Measurements from ENCODE around the gene PTGES. TPM values are rescaled to one million over a fixed set of nuclear protein-coding genes. Genes with fewer than 3 reads are reported as not detected.
"Not testable (repeated sequence)": the region's sequence is repeated elsewhere in the genome, so short reads cannot be mapped to it uniquely, and the experiment has no call there.

The PTGES gene
- total and polyA plus RNA-seq, 10 of the 15 experiments (the other 5 are each of a cell fraction or from before 2014, with no cell fraction given) = 0.57 TPM; not detected in 9

DNA sequence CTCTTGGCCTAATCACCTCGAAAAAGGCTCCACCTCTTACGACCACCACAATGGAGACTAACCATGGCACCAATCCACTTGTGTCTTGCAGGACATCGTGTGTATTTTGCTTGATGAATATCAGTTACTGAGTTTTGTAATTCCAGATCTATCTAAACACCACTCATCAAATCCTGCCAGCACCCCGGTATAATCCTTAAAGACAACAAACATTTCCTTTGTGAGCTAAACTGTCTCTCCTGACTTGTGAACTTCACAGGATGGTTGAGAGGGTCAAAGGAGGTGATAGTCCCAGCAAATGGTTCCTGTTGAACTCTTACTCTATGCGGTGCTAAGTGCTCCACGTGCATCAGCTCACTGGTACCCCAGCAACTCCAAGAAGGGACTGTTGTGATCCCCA, 46.1 kb upstream of the PTGES start:
- Histone ChIP-seq H3K4me3 (no peak overlapping the region), H4K20me1 (ENCODE audit: control insufficient read depth, insufficient read depth) (no peaks in the 10 kb centered on the region), H3K4me2 (ENCODE audit: control insufficient read depth, insufficient read depth) (no peak overlapping the region), H3K9ac (ENCODE audit: control insufficient read depth, insufficient read depth, low read length) (no peak overlapping the region), H3K79me2 (ENCODE audit: control insufficient read depth, insufficient read depth, low read length) (peaks cover 7% of the 10 kb centered on the region), H2AFZ (ENCODE audit: control insufficient read depth, low read depth, low read length) (no peak overlapping the region), H3K27me3 (replicated peaks in 1 of 2; ENCODE audit: control insufficient read depth in 2 of 2, insufficient read depth in 2 of 2, low read length in 1 of 2) (peaks cover 0 to 2% of the 10 kb centered on the region in 2 experiments; a peak in 1 of 4 replicates), H3K9me3 (replicated peaks; ENCODE audit: control insufficient read depth, insufficient read depth, low read length) (no peaks in the 10 kb centered on the region), H3K4me1 (ENCODE audit: control insufficient read depth, insufficient read depth, low read length) (no peaks in the 10 kb centered on the region), H3K27ac (ENCODE audit: control insufficient read depth, insufficient read depth) (no peak overlapping the region), H3K36me3 (ENCODE audit: control insufficient read depth in 2 of 2, insufficient read depth in 2 of 2, low read length in 1 of 2) (no peaks in the 10 kb centered on the region)
- ATAC-seq (no peak), FAIRE-seq (no peak), DNase-seq (ENCODE audit: low read depth, low spot score) (no peak)
- no TSS peak for BruUV-seq (replicated peaks)
- SMC1A ChIA-PET (ENCODE audit: uncharacterized antibody, unreplicated experiment) = interaction anchor here (0.7 kb wide), 1 partner anchor 11 kb away, joined by 3 read pairs; no protein-coding TSS in a partner anchor
- CTCF ChIA-PET = no interaction called here
- 41% methylated on average over 6 of the region's 6 CpGs for WGBS (ENCODE audit: insufficient coverage, insufficient replicate concordance, low lambda C conversion rate, missing lambda C conversion rate)
- in situ Hi-C loops (cut with MboI) = no loop called here
- POLR2A ChIA-PET = interaction anchor here (0.5 to 0.7 kb wide), 2 partner anchors 46 to 175 kb away, joined by 4 to 6 read pairs; no protein-coding TSS in a partner anchor
- TF ChIP-seq, protein P1, sequence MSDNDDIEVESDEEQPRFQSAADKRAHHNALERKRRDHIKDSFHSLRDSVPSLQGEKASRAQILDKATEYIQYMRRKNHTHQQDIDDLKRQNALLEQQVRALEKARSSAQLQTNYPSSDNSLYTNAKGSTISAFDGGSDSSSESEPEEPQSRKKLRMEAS (IDR thresholded peaks at IDR 0.05; ENCODE audit: low read depth, low read length) = no peak
- TF ChIP-seq TBL1XR1 (IDR thresholded peaks at IDR 0.05; ENCODE audit: low read depth, low read length) (no peak), NFIC (IDR thresholded peaks at IDR 0.05; ENCODE audit: low read depth, low read length) (no peak), NFYB (IDR thresholded peaks at IDR 0.05; ENCODE audit: insufficient read depth, low read depth, low read length) (no peak), RAD21 (IDR thresholded peaks at IDR 0.05; ENCODE audit: insufficient read depth, low read depth, low read length) (no peak), PML (IDR thresholded peaks at IDR 0.05; ENCODE audit: low read length) (no peak), RCOR1 (conservative IDR thresholded peaks at IDR 0.05; ENCODE audit: low read depth, low read length) (no peak), MYB (IDR thresholded peaks at IDR 0.05; ENCODE audit: borderline replicate concordance, low read depth, low read length) (no peak)
- TF ChIP-seq, protein P2, sequence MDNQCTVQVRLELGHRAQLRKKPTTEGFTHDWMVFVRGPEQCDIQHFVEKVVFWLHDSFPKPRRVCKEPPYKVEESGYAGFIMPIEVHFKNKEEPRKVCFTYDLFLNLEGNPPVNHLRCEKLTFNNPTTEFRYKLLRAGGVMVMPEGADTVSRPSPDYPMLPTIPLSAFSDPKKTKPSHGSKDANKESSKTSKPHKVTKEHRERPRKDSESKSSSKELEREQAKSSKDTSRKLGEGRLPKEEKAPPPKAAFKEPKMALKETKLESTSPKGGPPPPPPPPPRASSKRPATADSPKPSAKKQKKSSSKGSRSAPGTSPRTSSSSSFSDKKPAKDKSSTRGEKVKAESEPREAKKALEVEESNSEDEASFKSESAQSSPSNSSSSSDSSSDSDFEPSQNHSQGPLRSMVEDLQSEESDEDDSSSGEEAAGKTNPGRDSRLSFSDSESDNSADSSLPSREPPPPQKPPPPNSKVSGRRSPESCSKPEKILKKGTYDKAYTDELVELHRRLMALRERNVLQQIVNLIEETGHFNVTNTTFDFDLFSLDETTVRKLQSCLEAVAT (IDR thresholded peaks at IDR 0.05) = no peak
- TF ChIP-seq, protein P3, sequence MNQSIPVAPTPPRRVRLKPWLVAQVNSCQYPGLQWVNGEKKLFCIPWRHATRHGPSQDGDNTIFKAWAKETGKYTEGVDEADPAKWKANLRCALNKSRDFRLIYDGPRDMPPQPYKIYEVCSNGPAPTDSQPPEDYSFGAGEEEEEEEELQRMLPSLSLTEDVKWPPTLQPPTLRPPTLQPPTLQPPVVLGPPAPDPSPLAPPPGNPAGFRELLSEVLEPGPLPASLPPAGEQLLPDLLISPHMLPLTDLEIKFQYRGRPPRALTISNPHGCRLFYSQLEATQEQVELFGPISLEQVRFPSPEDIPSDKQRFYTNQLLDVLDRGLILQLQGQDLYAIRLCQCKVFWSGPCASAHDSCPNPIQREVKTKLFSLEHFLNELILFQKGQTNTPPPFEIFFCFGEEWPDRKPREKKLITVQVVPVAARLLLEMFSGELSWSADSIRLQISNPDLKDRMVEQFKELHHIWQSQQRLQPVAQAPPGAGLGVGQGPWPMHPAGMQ (IDR thresholded peaks at IDR 0.05; ENCODE audit: borderline replicate concordance) = no peak
- TF ChIP-seq, protein P4, sequence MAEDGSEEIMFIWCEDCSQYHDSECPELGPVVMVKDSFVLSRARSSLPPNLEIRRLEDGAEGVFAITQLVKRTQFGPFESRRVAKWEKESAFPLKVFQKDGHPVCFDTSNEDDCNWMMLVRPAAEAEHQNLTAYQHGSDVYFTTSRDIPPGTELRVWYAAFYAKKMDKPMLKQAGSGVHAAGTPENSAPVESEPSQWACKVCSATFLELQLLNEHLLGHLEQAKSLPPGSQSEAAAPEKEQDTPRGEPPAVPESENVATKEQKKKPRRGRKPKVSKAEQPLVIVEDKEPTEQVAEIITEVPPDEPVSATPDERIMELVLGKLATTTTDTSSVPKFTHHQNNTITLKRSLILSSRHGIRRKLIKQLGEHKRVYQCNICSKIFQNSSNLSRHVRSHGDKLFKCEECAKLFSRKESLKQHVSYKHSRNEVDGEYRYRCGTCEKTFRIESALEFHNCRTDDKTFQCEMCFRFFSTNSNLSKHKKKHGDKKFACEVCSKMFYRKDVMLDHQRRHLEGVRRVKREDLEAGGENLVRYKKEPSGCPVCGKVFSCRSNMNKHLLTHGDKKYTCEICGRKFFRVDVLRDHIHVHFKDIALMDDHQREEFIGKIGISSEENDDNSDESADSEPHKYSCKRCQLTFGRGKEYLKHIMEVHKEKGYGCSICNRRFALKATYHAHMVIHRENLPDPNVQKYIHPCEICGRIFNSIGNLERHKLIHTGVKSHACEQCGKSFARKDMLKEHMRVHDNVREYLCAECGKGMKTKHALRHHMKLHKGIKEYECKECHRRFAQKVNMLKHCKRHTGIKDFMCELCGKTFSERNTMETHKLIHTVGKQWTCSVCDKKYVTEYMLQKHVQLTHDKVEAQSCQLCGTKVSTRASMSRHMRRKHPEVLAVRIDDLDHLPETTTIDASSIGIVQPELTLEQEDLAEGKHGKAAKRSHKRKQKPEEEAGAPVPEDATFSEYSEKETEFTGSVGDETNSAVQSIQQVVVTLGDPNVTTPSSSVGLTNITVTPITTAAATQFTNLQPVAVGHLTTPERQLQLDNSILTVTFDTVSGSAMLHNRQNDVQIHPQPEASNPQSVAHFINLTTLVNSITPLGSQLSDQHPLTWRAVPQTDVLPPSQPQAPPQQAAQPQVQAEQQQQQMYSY (CRISPR knock-in tag; IDR thresholded peaks at IDR 0.05) = no peak
- intact Hi-C loops (cut with micrococcal nuclease; ENCODE audit: unreplicated experiment) = no loop called here
- RAD21 ChIA-PET (ENCODE audit: unreplicated experiment) = no interaction called here

DNA sequence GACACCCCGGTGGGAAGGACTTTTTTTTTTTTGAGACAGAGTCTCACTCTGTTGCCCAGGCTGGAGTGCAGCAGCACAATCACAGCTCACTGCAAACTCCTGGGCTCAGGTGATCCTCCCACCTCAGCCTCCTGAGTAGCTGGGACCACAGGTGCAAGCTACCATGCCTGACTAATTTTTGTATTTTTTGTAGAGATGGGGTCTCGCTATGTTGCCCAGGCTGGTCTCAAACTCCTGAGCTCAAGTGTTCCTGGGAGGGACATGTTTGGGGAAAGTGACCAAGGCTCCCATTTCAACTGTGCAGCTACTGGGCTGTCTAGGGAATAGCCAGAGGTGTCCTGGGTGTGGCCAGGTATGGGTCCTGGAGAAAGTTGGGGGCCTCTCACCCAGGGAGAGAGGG, 43.2 kb upstream of the PTGES start:
- 47% methylated on average over 2 of the region's 2 CpGs for WGBS (ENCODE audit: insufficient coverage, insufficient replicate concordance, low lambda C conversion rate, missing lambda C conversion rate)
- H3K9me3 ChIP-seq (replicated peaks; ENCODE audit: control insufficient read depth, insufficient read depth, low read length); H3K36me3 ChIP-seq (ENCODE audit: control insufficient read depth in 2 of 2, insufficient read depth in 2 of 2, low read length in 1 of 2); H3K79me2 ChIP-seq (ENCODE audit: control insufficient read depth, insufficient read depth, low read length); DNase-seq (ENCODE audit: low read depth, low spot score); intact Hi-C loops (cut with micrococcal nuclease; ENCODE audit: unreplicated experiment); H3K4me2 ChIP-seq (ENCODE audit: control insufficient read depth, insufficient read depth); H3K27ac ChIP-seq (ENCODE audit: control insufficient read depth, insufficient read depth); BruUV-seq (replicated peaks); in situ Hi-C loops (cut with MboI); H3K4me3 ChIP-seq; ATAC-seq; H3K4me1 ChIP-seq (ENCODE audit: control insufficient read depth, insufficient read depth, low read length); FAIRE-seq; H2AFZ ChIP-seq (ENCODE audit: control insufficient read depth, low read depth, low read length); RAD21 ChIA-PET (ENCODE audit: unreplicated experiment); SMC1A ChIA-PET (ENCODE audit: uncharacterized antibody, unreplicated experiment); H3K27me3 ChIP-seq (replicated peaks in 1 of 2; ENCODE audit: control insufficient read depth in 2 of 2, insufficient read depth in 2 of 2, low read length in 1 of 2); H4K20me1 ChIP-seq (ENCODE audit: control insufficient read depth, insufficient read depth); H3K9ac ChIP-seq (ENCODE audit: control insufficient read depth, insufficient read depth, low read length); POLR2A ChIA-PET: not testable (repeated sequence)
- CTCF ChIA-PET = interaction anchor here (1.2 kb wide), 1 partner anchor 58 kb away, joined by 6 read pairs; no protein-coding TSS in a partner anchor

Data from GM12878 (cell line).